ENCODE measurements around the gene NACC2. TPM values are rescaled to one million over a fixed set of nuclear protein-coding genes. Genes with fewer than 3 reads are reported as not detected.

Gene NACC2
- polyA plus RNA-seq, 1 donor (not counting 4 experiments of a cell fraction or from before 2014, with no cell fraction given) = 4.6 TPM

DNA sequence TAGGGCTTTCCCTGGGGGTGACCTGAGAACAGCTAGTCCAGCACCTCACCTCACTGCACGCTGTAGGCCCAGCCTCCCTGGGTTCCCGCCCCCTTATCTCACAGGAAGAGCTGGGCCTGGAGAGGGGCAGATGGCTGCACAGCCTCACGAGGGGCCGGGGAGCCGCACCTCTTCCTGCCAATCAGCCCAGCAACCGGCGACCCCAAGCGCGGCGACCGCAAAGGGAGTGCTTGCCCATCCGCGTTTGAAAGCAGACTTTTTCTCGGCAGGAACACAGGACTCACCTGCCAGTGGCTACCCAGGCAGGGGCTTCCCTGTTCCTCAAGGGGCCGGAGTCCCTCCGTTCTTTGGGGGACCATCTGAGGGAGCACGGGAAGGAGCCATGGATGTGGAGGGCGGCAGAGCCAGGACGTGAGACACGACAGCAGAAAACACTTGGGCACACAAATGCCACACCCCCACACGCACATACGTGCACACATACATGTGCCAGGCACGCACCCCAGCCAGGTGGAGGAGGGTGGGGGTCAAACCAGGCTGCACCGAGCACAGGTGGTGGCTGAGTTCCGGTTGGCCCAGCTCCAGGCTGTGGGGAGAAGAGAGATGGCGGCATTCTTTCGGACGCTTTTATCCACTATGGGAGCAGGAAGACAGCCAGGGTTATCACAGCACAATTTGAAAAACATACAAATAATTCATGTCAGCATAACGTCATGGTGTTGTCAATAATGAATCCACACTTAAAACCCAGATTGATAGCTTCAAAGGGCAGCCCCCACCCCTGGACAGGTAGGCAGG is 12.3 kb upstream of the NACC2 start:
- H3K36me3 ChIP-seq (ENCODE audit: control insufficient read depth in 2 of 2, extremely low read depth in 1 of 2, insufficient read depth in 2 of 2, low read length in 2 of 2) = no peaks in the 10 kb centered on the region
- peak overlapping the region; percentile 20 for H3K27ac ChIP-seq (ENCODE audit: control insufficient read depth, insufficient read depth, low read length)
- H3K9ac ChIP-seq (ENCODE audit: control insufficient read depth, extremely low read depth, insufficient read depth, low read length) = peak overlapping the region; percentile 28
- TF ChIP-seq EZH2 (IDR thresholded peaks at IDR 0.05; ENCODE audit: low read length) = no peak
- TF ChIP-seq, protein P1, sequence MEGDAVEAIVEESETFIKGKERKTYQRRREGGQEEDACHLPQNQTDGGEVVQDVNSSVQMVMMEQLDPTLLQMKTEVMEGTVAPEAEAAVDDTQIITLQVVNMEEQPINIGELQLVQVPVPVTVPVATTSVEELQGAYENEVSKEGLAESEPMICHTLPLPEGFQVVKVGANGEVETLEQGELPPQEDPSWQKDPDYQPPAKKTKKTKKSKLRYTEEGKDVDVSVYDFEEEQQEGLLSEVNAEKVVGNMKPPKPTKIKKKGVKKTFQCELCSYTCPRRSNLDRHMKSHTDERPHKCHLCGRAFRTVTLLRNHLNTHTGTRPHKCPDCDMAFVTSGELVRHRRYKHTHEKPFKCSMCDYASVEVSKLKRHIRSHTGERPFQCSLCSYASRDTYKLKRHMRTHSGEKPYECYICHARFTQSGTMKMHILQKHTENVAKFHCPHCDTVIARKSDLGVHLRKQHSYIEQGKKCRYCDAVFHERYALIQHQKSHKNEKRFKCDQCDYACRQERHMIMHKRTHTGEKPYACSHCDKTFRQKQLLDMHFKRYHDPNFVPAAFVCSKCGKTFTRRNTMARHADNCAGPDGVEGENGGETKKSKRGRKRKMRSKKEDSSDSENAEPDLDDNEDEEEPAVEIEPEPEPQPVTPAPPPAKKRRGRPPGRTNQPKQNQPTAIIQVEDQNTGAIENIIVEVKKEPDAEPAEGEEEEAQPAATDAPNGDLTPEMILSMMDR (optimal IDR thresholded peaks at IDR 0.05 in 1 of 3, IDR thresholded peaks at IDR 0.05 in 1 of 3, conservative IDR thresholded peaks at IDR 0.05 in 1 of 3; ENCODE audit: extremely low read depth in 1 of 3, insufficient read depth in 2 of 3, low read length in 3 of 3) = no peak
- H3K9me1 ChIP-seq (ENCODE audit: control insufficient read depth, extremely low read depth, insufficient read depth, low read length) = no peaks in the 10 kb centered on the region
- DNase-seq (ENCODE audit: low read depth, low spot score) (no peak), FAIRE-seq (no peak)
- H3K4me1 ChIP-seq (ENCODE audit: control insufficient read depth, extremely low read depth, insufficient read depth, low read length) = peaks cover 29% of the 10 kb centered on the region
- peaks cover 37% of the 10 kb centered on the region for H3K27me3 ChIP-seq (ENCODE audit: control insufficient read depth, extremely low read depth, insufficient read depth, low read length)
- no peaks in the 10 kb centered on the region for H4K20me1 ChIP-seq (ENCODE audit: control insufficient read depth, extremely low read depth, insufficient read depth, low read length)
- peaks cover 6% of the 10 kb centered on the region for H3K9me3 ChIP-seq (ENCODE audit: control insufficient read depth, low read depth, low read length)
- H3K4me2 ChIP-seq (ENCODE audit: control insufficient read depth, extremely low read depth, insufficient read depth, low read depth, low read length) = no peak overlapping the region
- H2AFZ ChIP-seq (ENCODE audit: control insufficient read depth, low read length) = no peak overlapping the region
- dilution Hi-C loops (cut with MboI; ENCODE audit: extremely low pct_ligation_motif_present, low sequenced_read_pairs) = no loop called here
- no peak overlapping the region for H3K4me3 ChIP-seq (ENCODE audit: control insufficient read depth in 2 of 3, extremely low read depth in 1 of 3, insufficient read depth in 2 of 3, low read depth in 1 of 3, low read length in 3 of 3)
- no peaks in the 10 kb centered on the region for H3K79me2 ChIP-seq (ENCODE audit: control insufficient read depth, insufficient read depth, low read length)

DNA sequence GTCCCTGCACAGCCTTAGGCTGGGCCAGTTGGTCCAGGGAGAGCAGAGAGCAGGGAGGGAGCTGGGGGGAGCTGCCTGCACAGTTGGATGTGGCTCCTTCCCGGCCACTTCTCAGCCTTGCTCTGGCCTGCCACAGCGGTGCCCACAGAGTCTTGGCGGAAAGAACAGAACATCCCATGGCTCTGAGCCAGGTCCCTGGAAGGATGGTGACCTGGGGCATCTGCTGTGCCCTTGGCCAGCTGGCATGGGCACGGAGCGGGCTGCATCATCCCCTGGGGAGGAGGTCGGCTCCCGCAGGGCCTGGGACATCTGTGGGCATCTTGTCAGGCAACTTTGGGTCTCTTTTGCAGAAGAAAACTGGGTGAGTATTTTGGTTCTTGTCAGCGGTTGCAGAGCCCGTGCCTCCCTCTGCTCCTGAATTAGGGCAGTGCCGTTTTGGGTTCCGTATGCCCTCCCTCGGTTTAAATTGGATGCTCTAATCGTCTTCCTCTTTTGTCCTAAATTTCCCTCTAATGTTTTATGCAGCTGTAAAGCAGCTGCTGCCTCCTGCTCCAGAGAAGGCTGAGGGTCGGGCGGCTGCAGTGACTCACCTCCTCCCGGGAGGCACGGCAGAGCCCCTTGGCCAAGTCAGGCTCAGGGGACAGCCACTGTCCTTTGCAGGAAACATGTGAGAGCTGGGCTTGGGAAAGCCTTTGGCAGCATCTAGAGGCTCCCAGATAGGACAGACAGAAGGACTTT is 10.5 kb upstream of the NACC2 start:
- DNase-seq (ENCODE audit: low read depth, low spot score) (no peak), FAIRE-seq (no peak)
- Histone ChIP-seq H3K9me1 (ENCODE audit: control insufficient read depth, extremely low read depth, insufficient read depth, low read length) (no peaks in the 10 kb centered on the region), H3K36me3 (ENCODE audit: control insufficient read depth in 2 of 2, extremely low read depth in 1 of 2, insufficient read depth in 2 of 2, low read length in 2 of 2) (no peaks in the 10 kb centered on the region), H3K4me3 (ENCODE audit: control insufficient read depth in 2 of 3, extremely low read depth in 1 of 3, insufficient read depth in 2 of 3, low read depth in 1 of 3, low read length in 3 of 3) (no peak overlapping the region), H3K9ac (ENCODE audit: control insufficient read depth, extremely low read depth, insufficient read depth, low read length) (no peak overlapping the region), H2AFZ (ENCODE audit: control insufficient read depth, low read length) (no peak overlapping the region), H3K79me2 (ENCODE audit: control insufficient read depth, insufficient read depth, low read length) (no peaks in the 10 kb centered on the region), H4K20me1 (ENCODE audit: control insufficient read depth, extremely low read depth, insufficient read depth, low read length) (no peaks in the 10 kb centered on the region), H3K9me3 (ENCODE audit: control insufficient read depth, low read depth, low read length) (peaks cover 6% of the 10 kb centered on the region), H3K4me2 (ENCODE audit: control insufficient read depth, extremely low read depth, insufficient read depth, low read depth, low read length) (no peak overlapping the region), H3K27me3 (ENCODE audit: control insufficient read depth, extremely low read depth, insufficient read depth, low read length) (peaks cover 37% of the 10 kb centered on the region), H3K27ac (ENCODE audit: control insufficient read depth, insufficient read depth, low read length) (no peak overlapping the region), H3K4me1 (ENCODE audit: control insufficient read depth, extremely low read depth, insufficient read depth, low read length) (peaks cover 28% of the 10 kb centered on the region)
- TF ChIP-seq EZH2 (IDR thresholded peaks at IDR 0.05; ENCODE audit: low read length) = no peak
- TF ChIP-seq, protein P1 (optimal IDR thresholded peaks at IDR 0.05 in 1 of 3, IDR thresholded peaks at IDR 0.05 in 1 of 3, conservative IDR thresholded peaks at IDR 0.05 in 1 of 3; ENCODE audit: extremely low read depth in 1 of 3, insufficient read depth in 2 of 3, low read length in 3 of 3) = no peak
- dilution Hi-C loops (cut with MboI; ENCODE audit: extremely low pct_ligation_motif_present, low sequenced_read_pairs) = no loop called here
